Activated naive CD8-positive, alpha-beta T cell treated with anti-CD3 and anti-CD28 coated beads, Interleukin-2, amount 50 U/mL, for 24 hours (primary cell): ENCODE data around the gene ANKH.
"Not testable (repeated sequence)": the region's sequence is repeated elsewhere in the genome, so short reads cannot be mapped to it uniquely, and the experiment has no call there.

ENCODE experiments used
- ATAC-seq: fragments of 150-1000 bp; cut with Tn5 transposase; one replicate; pipeline ENCODE4 v1.10.0; 2021
- DNase-seq: peaks from one replicate; pipeline ENCODE4 v3.0.0; 2021
- H3K27ac Mint-ChIP-seq: one replicate; pipeline ENCODE4 v1.8.0; 2021; ENCODE audit warnings: mild to moderate bottlenecking, mixed read lengths
- H3K27me3 Mint-ChIP-seq: one replicate; pipeline ENCODE4 v1.8.0; 2021; ENCODE audit warnings: mixed read lengths
- H3K36me3 Mint-ChIP-seq: one replicate; pipeline ENCODE4 v1.8.0; 2021; ENCODE audit warnings: low read depth, mixed read lengths
- H3K4me1 Mint-ChIP-seq: one replicate; pipeline ENCODE4 v1.8.0; 2021; ENCODE audit warnings: mixed read lengths
- H3K4me3 Mint-ChIP-seq: one replicate; pipeline ENCODE4 v1.8.0; 2021; ENCODE audit warnings: mild to moderate bottlenecking, moderate library complexity, mixed read lengths
- H3K9me3 Mint-ChIP-seq: one replicate; pipeline ENCODE4 v1.8.0; 2021; ENCODE audit warnings: mixed read lengths

Gene ANKH

DNA sequence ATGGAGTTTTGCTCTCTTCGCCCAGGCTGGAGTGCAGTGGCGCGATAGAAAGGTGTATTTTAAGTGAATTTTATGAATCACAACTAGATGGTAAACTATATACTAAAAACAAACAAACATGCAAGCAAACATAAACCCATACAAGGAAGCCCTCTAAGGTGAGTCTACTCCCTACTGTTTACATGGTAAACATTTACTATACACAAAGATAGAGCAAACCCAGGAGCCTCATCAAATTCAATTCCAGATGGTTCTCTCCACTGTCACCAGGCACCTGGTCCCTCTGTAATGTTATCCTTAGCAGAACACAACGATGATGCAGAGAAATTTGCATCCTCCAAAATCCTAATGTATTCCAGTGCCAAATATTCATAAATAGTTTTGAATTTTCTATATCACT lies 17.9 kb downstream of the ANKH start:
- Mint-ChIP-seq H3K4me3 (no peak overlapping the region), H3K36me3 (peaks cover 8% of the 10 kb centered on the region), H3K27ac (no peak overlapping the region), H3K27me3 (no peaks in the 10 kb centered on the region), H3K9me3 (no peaks in the 10 kb centered on the region), H3K4me1 (peaks cover 6% of the 10 kb centered on the region)
- ATAC-seq: no peak
- DNase-seq: no peak

DNA sequence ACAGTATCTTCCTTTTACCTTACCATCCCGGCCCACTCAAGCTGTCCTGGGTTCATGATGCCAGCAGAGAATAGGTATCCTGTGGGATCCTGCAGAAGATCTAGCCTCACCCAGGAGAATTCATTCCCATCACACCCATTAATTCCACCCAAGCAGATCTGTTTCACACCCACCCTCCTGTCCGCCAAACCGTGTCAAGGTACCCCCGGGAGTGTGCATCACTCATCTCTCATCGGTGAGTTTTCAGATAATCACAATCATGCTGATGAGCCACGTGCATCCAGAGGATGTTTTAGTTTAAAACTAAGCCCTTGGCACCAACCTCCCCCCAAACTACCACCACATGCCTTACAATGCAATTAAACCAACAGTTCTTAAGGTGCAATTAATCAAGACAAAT lies 18.8 kb downstream of the ANKH start:
- no peaks in the 10 kb centered on the region for H3K9me3 Mint-ChIP-seq

DNA sequence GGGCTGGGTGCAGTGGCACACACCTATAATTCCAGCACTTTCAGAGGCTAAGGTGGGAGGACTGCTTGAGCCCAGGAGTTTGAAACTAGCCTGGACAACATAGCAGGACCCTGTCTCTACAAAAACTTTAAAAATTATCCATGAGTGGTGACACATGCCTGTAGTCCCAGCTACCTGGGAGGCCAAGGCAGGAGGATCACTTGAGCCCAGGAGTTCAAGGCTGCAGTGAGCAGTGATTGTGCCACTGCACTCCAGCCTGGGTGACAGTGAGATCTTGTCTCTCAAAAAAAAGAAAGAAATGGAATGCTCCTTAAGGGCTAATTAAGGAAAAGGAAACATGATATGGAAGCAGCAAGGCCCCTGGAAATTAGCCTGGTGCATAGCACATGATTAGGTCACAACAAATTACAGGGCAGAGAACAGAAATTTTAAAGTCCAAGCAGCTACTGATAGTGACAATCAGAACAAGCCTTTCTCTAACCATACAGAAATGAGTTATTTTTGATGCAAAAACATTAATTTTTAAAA lies 19.5 kb downstream of the ANKH start:
- H3K36me3 Mint-ChIP-seq: peaks cover 13% of the 10 kb centered on the region
- H3K27me3 Mint-ChIP-seq: no peaks in the 10 kb centered on the region
- peaks cover 6% of the 10 kb centered on the region for H3K4me1 Mint-ChIP-seq
- ATAC-seq (no peak), DNase-seq (no peak)
- H3K9me3 Mint-ChIP-seq: no peaks in the 10 kb centered on the region
- H3K27ac Mint-ChIP-seq: no peak overlapping the region
- H3K4me3 Mint-ChIP-seq: no peak overlapping the region

More for the DNA sequence above, 18.8 kb downstream of the ANKH start:
- Mint-ChIP-seq H3K36me3 (peaks cover 13% of the 10 kb centered on the region), H3K4me1 (peaks cover 6% of the 10 kb centered on the region), H3K4me3 (no peak overlapping the region), H3K27ac (no peak overlapping the region), H3K27me3 (no peaks in the 10 kb centered on the region)
- ATAC-seq (no peak), DNase-seq (no peak)

DNA sequence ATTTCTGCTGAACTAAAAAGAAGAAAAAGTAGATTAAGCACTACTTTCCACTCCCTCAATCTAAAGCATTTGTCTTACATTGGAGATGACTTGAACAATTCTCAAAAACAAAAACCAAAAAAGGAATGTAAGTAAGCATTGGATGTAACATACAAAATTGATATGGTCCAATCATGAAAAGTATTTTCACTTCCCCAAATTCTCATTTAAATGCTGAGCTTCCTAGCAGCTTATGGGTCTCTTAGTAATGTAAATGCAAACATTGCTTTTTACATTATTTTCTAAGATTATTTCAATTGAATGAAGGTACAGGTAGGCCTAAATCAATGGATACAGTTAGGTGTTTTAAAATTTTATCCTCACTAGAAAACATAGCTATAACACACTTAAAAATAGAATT lies 20.0 kb downstream of the ANKH start:
- Mint-ChIP-seq H3K4me1 (peaks cover 6% of the 10 kb centered on the region), H3K4me3 (no peak overlapping the region), H3K27ac (no peak overlapping the region), H3K9me3 (no peaks in the 10 kb centered on the region), H3K27me3 (no peaks in the 10 kb centered on the region), H3K36me3 (peaks cover 13% of the 10 kb centered on the region)
- no peak for ATAC-seq
- DNase-seq: no peak

DNA sequence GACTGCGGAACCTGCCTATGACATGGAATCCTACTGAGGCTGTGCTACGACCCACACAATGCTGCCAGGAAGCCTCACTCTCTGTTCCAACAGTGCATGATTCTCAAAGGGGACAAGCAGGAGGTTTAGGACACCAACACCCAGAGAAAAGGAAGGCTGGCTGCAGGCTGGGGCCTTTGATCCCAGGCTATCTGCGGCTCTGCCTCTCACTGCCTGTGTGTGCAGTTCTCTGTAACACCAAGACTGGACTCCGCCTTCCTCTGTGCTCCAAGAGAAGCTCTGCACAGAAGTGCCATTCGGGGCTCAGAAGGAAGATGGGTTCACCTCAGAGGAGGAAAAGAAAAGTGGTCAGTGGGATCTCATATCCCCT lies 20.5 kb downstream of the ANKH start:
- no peak for DNase-seq
- H3K27me3 Mint-ChIP-seq: no peaks in the 10 kb centered on the region
- no peaks in the 10 kb centered on the region for H3K9me3 Mint-ChIP-seq
- peaks cover 14% of the 10 kb centered on the region for H3K36me3 Mint-ChIP-seq
- ATAC-seq: no peak
- no peak overlapping the region for H3K27ac Mint-ChIP-seq
- no peak overlapping the region for H3K4me3 Mint-ChIP-seq
- H3K4me1 Mint-ChIP-seq: peaks cover 6% of the 10 kb centered on the region

DNA sequence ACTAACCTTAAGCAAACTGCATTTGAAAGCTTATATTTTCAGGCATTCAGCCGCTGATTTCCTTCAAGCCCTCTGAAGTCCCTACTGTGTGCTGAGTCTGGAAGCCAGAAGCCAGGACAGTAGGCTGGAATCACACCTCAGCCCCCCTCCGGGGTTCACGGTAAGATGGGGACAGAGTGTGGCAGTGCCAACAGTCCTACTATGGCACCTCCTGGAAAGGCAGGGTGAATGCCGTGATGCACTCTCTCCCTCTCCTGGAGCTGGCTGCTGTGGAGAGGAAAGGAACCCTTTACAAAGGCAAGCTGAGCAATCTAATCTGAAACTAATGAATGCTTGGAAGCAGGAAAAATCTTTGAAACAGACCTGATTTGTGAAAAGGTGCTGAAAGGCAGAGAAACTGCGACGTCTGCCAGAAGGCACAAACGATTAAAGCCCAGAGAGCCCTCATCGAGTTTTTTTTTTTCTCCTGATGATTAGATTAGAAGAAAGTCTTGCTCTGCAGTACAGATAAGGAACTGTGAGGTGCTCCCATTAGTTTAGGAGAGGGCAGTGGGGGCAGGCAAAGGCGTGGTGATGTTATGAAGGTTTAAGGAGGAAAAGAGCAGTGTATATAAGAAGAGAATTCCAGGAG lies 21.0 kb downstream of the ANKH start:
- no peak overlapping the region for H3K4me3 Mint-ChIP-seq
- H3K36me3 Mint-ChIP-seq: peaks cover 16% of the 10 kb centered on the region
- H3K9me3 Mint-ChIP-seq: no peaks in the 10 kb centered on the region
- H3K27ac Mint-ChIP-seq: no peak overlapping the region
- H3K27me3 Mint-ChIP-seq: no peaks in the 10 kb centered on the region
- DNase-seq (no peak), ATAC-seq (no peak)
- H3K4me1 Mint-ChIP-seq: peaks cover 6% of the 10 kb centered on the region

DNA sequence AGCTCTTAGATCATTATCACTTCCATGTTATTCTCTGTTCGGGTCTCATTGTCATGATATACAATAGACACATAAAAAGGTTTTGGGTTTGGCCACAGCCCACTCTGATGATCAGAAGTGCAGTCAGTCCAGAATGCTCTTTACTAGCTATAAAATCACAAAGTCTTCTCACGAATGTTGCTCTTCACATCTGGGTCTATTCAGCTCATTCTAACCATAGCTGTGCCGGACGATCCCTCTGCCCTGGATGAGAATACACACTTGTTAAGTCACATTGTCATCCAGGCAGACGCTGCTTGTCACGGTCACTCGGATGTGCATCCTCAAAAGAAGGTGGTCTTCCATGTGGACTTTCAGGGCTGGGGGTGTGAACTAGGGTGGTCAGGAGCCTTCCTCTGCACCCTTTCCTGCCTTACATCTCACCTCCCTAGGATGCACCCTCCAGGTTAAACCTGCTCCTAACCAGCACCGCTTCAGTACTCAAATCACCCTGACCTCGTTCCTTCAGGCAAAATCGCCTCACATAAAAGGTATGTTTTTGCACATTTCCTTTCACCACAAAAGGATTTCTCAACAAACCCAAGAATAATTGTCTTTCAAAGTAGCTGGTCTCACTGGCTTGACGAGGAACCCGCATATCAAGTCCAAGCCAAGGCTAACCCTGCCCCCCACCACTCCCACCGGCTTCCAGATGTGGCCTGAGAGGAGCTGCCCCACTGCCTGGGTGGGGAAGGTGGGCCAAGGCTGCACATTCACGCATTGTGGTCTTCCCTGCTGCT lies 21.9 kb downstream of the ANKH start:
- no peak for ATAC-seq
- Mint-ChIP-seq H3K27ac (no peak overlapping the region), H3K4me1 (peaks cover 2% of the 10 kb centered on the region), H3K36me3 (peaks cover 20% of the 10 kb centered on the region), H3K27me3 (no peaks in the 10 kb centered on the region), H3K9me3 (no peaks in the 10 kb centered on the region), H3K4me3 (no peak overlapping the region)
- DNase-seq: no peak

DNA sequence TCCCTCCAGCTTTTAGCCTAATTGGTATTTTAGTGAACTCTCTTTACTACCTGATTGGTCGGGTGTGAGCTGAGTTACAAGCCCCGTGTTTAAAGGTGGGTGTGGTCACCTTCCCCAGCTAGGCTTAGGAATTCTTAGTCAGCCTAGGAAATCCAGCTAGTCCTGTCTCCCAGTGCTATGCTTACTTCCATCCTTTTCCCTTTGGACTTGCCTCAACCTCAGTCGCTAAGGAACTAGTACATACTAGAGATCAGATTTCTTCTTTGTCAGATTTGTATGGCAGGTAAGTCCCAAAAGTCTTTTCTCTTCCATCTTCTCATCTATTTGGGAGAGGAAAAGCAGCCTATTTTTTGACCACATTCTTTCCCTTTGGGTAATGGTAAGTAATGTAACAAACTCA lies 22.6 kb downstream of the ANKH start:
- not testable (repeated sequence) for H3K4me1 Mint-ChIP-seq, ATAC-seq, H3K27me3 Mint-ChIP-seq, DNase-seq, H3K4me3 Mint-ChIP-seq, H3K27ac Mint-ChIP-seq, H3K9me3 Mint-ChIP-seq
- H3K36me3 Mint-ChIP-seq: peaks cover 24% of the 10 kb centered on the region

DNA sequence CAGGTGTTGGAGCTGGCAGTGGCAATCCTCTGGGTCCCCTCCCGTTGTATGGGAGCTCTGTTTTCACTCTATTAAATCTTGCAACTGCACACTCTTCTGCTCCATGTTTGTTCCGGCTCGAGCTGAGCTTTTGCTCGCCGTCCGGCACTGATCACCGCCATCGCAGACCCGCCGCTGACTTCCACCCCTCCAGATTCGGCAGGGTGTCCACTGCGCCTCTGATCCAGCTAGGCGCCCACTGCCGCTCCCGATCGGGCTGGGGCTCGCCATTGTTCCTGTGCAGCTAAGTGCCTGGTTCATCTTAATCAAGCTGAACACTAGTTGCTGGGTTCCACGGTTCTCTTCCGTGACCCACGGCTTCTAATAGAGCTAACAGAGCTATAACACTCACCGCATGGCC lies 23.2 kb downstream of the ANKH start:
- no peaks in the 10 kb centered on the region for H3K27me3 Mint-ChIP-seq
- peaks cover 26% of the 10 kb centered on the region for H3K36me3 Mint-ChIP-seq
- no peaks in the 10 kb centered on the region for H3K9me3 Mint-ChIP-seq
- DNase-seq (no peak), ATAC-seq (no peak)
- no peaks in the 10 kb centered on the region for H3K4me1 Mint-ChIP-seq
- H3K4me3 Mint-ChIP-seq: no peak overlapping the region
- H3K27ac Mint-ChIP-seq: no peak overlapping the region

DNA sequence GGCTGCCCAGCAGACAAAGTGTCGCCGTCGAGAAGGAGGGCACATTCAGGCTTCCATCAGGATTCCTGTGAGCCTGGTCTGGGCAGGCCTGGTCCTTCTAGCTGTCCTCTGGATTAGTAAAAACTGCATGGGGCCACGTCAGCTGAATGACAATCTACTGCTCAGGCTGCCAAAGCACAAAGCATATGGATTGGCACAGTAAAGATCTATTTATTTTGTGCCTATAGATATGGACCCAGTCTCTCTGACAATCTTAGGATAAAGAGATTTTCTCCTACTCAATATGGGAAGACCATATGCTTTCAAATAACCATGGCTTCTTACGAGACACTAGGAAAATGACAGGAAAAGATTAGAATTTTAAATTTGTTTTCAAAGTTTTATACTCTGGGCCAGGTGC lies 24.1 kb downstream of the ANKH start:
- H3K4me3 Mint-ChIP-seq: no peak overlapping the region
- DNase-seq: no peak
- H3K36me3 Mint-ChIP-seq: peaks cover 26% of the 10 kb centered on the region
- H3K4me1 Mint-ChIP-seq: no peaks in the 10 kb centered on the region
- H3K27ac Mint-ChIP-seq: no peak overlapping the region
- H3K27me3 Mint-ChIP-seq: no peaks in the 10 kb centered on the region
- no peaks in the 10 kb centered on the region for H3K9me3 Mint-ChIP-seq
- no peak for ATAC-seq

DNA sequence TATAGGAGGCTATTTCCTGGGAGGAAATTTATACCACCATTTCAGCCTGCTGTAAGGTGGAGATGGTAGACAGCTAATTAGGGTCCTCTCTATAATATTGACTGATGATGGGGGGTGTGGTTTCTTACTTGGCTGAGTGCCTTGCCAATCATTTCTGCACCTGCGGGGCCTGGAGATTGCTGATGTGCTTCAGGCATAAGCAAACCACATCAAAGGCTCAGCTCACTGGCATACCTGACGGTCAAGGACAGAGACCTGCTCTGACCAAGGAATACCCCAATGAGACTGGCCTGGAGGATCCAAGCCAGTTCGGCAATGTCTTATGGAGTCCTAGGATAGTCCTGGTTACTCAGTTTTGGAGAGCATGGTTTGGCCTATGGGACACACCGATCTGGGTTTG lies 29.5 kb downstream of the ANKH start:
- no peak overlapping the region for H3K27ac Mint-ChIP-seq
- no peaks in the 10 kb centered on the region for H3K27me3 Mint-ChIP-seq

DNA sequence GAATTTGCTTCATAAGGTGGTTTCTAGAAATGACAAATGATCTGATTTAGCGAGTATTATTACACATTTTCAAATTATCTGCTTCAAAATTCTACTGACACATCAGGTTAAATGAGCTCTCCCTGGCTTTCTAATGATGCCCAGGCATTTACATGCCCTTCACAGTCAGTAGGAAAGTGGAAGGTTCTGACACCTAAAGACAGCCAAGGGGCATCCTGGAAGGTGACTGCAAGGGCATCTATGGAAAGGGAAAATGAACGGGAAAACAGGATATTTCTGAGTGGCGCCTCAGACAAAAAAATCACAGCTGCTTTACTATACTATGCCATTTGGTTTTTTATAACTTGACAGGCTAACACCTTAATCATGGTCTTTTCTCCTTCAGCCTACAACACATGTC lies 31.0 kb downstream of the ANKH start:
- peaks cover 35% of the 10 kb centered on the region for H3K36me3 Mint-ChIP-seq
- no peaks in the 10 kb centered on the region for H3K27me3 Mint-ChIP-seq
- no peak overlapping the region for H3K27ac Mint-ChIP-seq
- H3K9me3 Mint-ChIP-seq: no peaks in the 10 kb centered on the region
- DNase-seq (no peak), ATAC-seq (no peak)
- H3K4me3 Mint-ChIP-seq: no peak overlapping the region
- H3K4me1 Mint-ChIP-seq: peaks cover 20% of the 10 kb centered on the region

More for the DNA sequence above, 29.5 kb downstream of the ANKH start:
- H3K9me3 Mint-ChIP-seq: no peaks in the 10 kb centered on the region
- H3K36me3 Mint-ChIP-seq: peaks cover 37% of the 10 kb centered on the region
- ATAC-seq: no peak
- DNase-seq: no peak
- peaks cover 14% of the 10 kb centered on the region for H3K4me1 Mint-ChIP-seq
- H3K4me3 Mint-ChIP-seq: no peak overlapping the region

DNA sequence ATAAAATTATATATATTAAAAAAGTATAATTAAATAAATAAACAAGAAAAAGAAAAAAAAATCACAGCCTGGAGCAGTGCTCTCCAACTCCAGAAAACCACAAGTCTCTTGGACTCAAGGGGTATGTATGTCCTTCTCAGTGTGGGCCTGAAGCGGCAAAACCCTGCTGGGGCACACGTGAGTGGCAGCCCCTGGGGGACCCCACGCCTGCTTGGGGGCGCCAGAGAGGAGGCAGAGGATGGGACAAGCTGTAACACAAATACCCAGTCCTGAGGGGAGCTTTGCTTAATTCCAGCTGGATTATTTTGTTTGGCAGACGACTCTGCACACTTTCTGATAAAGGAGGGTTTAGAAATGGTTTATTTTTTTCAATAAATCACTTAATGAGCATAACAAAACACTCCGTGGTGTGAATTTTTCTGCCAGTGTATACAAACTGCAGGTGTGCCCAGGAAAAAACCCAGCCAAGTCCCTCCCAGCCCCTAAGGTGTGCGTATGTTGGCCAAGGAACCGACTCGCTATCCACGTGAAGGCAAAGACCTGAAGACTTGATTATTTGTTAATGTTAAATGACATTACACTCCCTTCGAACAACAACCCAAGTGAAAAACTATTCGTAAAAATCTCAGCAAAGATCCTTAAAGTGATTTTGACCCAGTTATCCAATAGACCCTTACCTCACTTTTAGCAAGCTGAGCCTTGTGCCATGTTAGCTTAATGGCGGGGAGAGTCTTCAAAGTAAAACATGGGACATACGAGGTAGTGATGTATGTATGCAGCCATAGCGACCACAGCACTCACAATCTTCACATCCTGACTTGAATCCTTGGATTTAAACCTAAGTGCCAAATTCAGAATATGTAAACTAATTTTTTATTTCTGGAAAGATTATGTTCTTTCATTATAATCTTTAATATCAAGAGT lies 32.9 kb downstream of the ANKH start:
- Mint-ChIP-seq H3K27ac (no peak overlapping the region), H3K4me1 (peaks cover 31% of the 10 kb centered on the region), H3K4me3 (no peak overlapping the region), H3K36me3 (peaks cover 25% of the 10 kb centered on the region), H3K27me3 (no peaks in the 10 kb centered on the region), H3K9me3 (no peaks in the 10 kb centered on the region)
- DNase-seq: no peak
- ATAC-seq: no peak

DNA sequence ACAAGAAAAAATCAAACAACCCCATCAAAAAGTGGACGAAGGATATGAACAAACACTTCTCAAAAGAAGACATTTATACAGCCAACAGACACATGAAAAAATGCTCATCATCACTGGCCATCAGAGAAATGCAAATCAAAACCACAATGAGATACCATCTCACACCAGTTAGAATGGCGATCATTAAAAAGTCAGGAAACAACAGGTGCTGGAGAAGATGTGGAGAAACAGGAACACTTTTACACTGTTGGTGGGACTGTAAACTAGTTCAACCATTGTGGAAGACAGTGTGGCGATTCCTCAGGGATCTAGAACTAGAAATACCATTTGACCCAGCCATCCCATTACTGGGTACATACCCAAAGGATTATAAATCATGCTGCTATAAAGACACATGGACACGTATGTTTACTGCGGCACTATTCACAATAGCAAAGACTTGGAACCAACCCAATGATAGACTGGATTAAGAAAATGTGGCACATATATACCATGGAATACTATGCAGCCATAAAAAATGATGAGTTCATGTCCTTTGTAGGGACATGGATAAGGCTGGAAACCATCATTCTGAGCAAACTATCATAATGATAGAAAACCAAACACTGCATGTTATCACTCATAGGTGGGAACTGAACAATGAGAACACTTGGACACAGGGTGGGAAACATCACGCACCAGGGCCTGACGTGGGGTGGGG lies 34.0 kb downstream of the ANKH start:
- DNase-seq, H3K9me3 Mint-ChIP-seq, H3K4me3 Mint-ChIP-seq, H3K27me3 Mint-ChIP-seq, H3K27ac Mint-ChIP-seq, ATAC-seq: not testable (repeated sequence)
- H3K36me3 Mint-ChIP-seq: peaks cover 24% of the 10 kb centered on the region
- H3K4me1 Mint-ChIP-seq: peaks cover 31% of the 10 kb centered on the region
